SK-N-SH (cell line): ENCODE data around the gene PADI4. TPM values are rescaled to one million over a fixed set of nuclear protein-coding genes. Genes with fewer than 3 reads are reported as not detected.

Experiments
- CTCF ChIA-PET: fragments of 300-600, 350-600 bp; formaldehyde crosslinking; extraction: SDS; loops from one replicate; lab custom pipeline; 2021; lab: Yijun Ruan, JAX
- POLR2A ChIA-PET: fragments of 350-600 bp; sonication (Branson Sonifier 250); formaldehyde crosslinking; extraction: SDS; loops from one replicate; lab custom pipeline; 2020; ENCODE audit warnings: antibody characterized with exemption, inconsistent platforms; lab: Yijun Ruan, JAX
- DNase-seq: peaks from one replicate; pipeline ENCODE4 v3.0.0; 2012
- H2AFZ ChIP-seq: fragments of 200-600 bp; sonication (generic); 2 replicates; pipeline ENCODE4 v1.8.1; 2016; ENCODE audit warnings: antibody characterized with exemption, mild to moderate bottlenecking, low read depth
- H3F3A ChIP-seq: fragments of 200-600 bp; sonication (generic); replicated peaks from 2 replicates; pipeline ENCODE3; 2016; ENCODE audit warnings: antibody characterized with exemption, mild to moderate bottlenecking; ENCODE audit not compliant: insufficient read depth
- H3K27ac ChIP-seq, 2 experiments: fragments of 200-500 bp in 1 of 2; fragments of 200-600 bp in 1 of 2; sonication (Bioruptor generic) in 1 of 2; sonication (generic), shearing (Covaris generic) in 1 of 2; 2 replicates each; pipeline versions ENCODE4 v1.5.1 to v1.6.1; 2014 to 2016; ENCODE audit warnings: low read depth in 2 of 2, inconsistent platforms in 1 of 2, low read length in 1 of 2, mild to moderate bottlenecking in 1 of 2, mixed read lengths in 1 of 2
- H3K27me3 ChIP-seq: fragments of 200-600 bp; sonication (generic), shearing (Covaris generic); 2 replicates; pipeline ENCODE4 v1.6.1; 2016; ENCODE audit warnings: mixed run types; ENCODE audit not compliant: insufficient read depth
- H3K36me3 ChIP-seq, 2 experiments: fragments of 200-500 bp in 1 of 2; fragments of 200-600 bp in 1 of 2; sonication (Bioruptor generic) in 1 of 2; sonication (generic) in 1 of 2; replicated peaks in 1 of 2; 2 replicates each; pipeline versions ENCODE3 to v1.5.1; 2014 to 2016; ENCODE audit warnings: low read length in 1 of 2, mild to moderate bottlenecking in 1 of 2; ENCODE audit not compliant: insufficient read depth in 2 of 2, control insufficient read depth in 1 of 2
- H3K4me1 ChIP-seq, 2 experiments: fragments of 200-500 bp in 1 of 2; fragments of 200-600 bp in 1 of 2; sonication (Bioruptor generic) in 1 of 2; sonication (generic), shearing (Covaris generic) in 1 of 2; 2 replicates each; pipeline versions ENCODE4 v1.5.1 to v1.6.1; 2014 to 2016; ENCODE audit warnings: low read depth in 1 of 2, low read length in 1 of 2, mixed run types in 1 of 2; ENCODE audit not compliant: insufficient read depth in 2 of 2, control insufficient read depth in 1 of 2
- H3K4me2 ChIP-seq: fragments of 200-600 bp; sonication (generic), shearing (Covaris generic); 2 replicates; pipeline ENCODE4 v1.6.1; 2017; ENCODE audit warnings: mixed run types
- H3K4me3 ChIP-seq, 2 experiments: fragments of 200-500 bp in 1 of 2; fragments of 200-600 bp in 1 of 2; sonication (Bioruptor generic) in 1 of 2; sonication (generic), shearing (Covaris generic) in 1 of 2; 2 replicates each; pipeline versions ENCODE4 v1.5.1 to v1.8.1; 2014 to 2016; ENCODE audit warnings: low read depth in 2 of 2, inconsistent platforms in 1 of 2, low read length in 1 of 2, mild to moderate bottlenecking in 1 of 2, mixed read lengths in 1 of 2, moderate library complexity in 1 of 2
- H3K79me2 ChIP-seq: fragments of 200-600 bp; sonication (generic); 2 replicates; pipeline ENCODE4 v1.8.1; 2017; ENCODE audit warnings: mild to moderate bottlenecking; ENCODE audit not compliant: insufficient read depth
- H3K9ac ChIP-seq: fragments of 200-600 bp; sonication (generic); 2 replicates; pipeline ENCODE4 v1.6.1; 2017; ENCODE audit warnings: mixed run types
- H3K9me2 ChIP-seq: fragments of 200-600 bp; sonication (generic); 2 replicates; pipeline ENCODE4 v1.6.1; 2017; ENCODE audit warnings: mixed run types
- H3K9me3 ChIP-seq: fragments of 200-600 bp; sonication (generic); 2 replicates; pipeline ENCODE4 v1.6.1; 2017; ENCODE audit warnings: mixed run types, mild to moderate bottlenecking, moderate library complexity
- H4K20me1 ChIP-seq: fragments of 200-600 bp; sonication (generic); 2 replicates; pipeline ENCODE4 v1.6.1; 2017; ENCODE audit warnings: mild to moderate bottlenecking, mixed run types; ENCODE audit not compliant: insufficient read depth
- CHD2 ChIP-seq: fragments of 150-350 bp; IDR thresholded peaks from 2 replicates; pipeline ENCODE4 v1.6.1; 2018; ENCODE audit warnings: low read length; ENCODE audit not compliant: partially characterized antibody
- ELF1 ChIP-seq: IDR thresholded peaks from 2 replicates; pipeline ENCODE4 v1.4.0; 2012
- EZH2phosphoT487 ChIP-seq: fragments of 200-600 bp; sonication (generic); IDR thresholded peaks from 2 replicates; pipeline ENCODE4 v1.6.1; 2017; ENCODE audit warnings: low read depth, mixed run types, mild to moderate bottlenecking, antibody characterized with exemption, moderate library complexity, borderline replicate concordance
- GABPA ChIP-seq: IDR thresholded peaks from 2 replicates; pipeline ENCODE4 v1.4.0; 2012; ENCODE audit warnings: low read depth, mild to moderate bottlenecking
- IRF3 ChIP-seq: fragments of 150-350 bp; IDR thresholded peaks from 2 replicates; pipeline ENCODE4 v1.6.1; 2016; ENCODE audit warnings: mild to moderate bottlenecking, low read depth, low read length
- MAX ChIP-seq: IDR thresholded peaks from 2 replicates; pipeline ENCODE4 v1.4.0; 2012; ENCODE audit warnings: low read depth
- MEF2A ChIP-seq: IDR thresholded peaks from 2 replicates; pipeline ENCODE4 v1.4.0; 2012; ENCODE audit warnings: low read depth, borderline replicate concordance
- MXI1 ChIP-seq: IDR thresholded peaks from 2 replicates; pipeline ENCODE4 v1.6.1; 2012; ENCODE audit warnings: mild to moderate bottlenecking, low read depth, low read length, improper control_type of control experiment
- NFIC ChIP-seq: IDR thresholded peaks from 2 replicates; pipeline ENCODE4 v1.4.0; 2012; ENCODE audit warnings: borderline replicate concordance
- NRF1 ChIP-seq: IDR thresholded peaks from 2 replicates; pipeline ENCODE4 v1.6.1; 2012; ENCODE audit warnings: low read depth, mild to moderate bottlenecking, low read length
- POLR2AphosphoS5 ChIP-seq: IDR thresholded peaks from 2 replicates; pipeline ENCODE4 v1.6.1; 2012; ENCODE audit warnings: low read depth, low read length
- RCOR1 ChIP-seq: fragments of 150-350 bp; IDR thresholded peaks from 2 replicates; pipeline ENCODE4 v1.6.1; 2017; ENCODE audit warnings: antibody characterized with exemption, low read length
- RFX5 ChIP-seq: IDR thresholded peaks from 2 replicates; pipeline ENCODE4 v1.6.1; 2012; ENCODE audit warnings: mild to moderate bottlenecking, improper control_type of control experiment, low read length
- RXRA ChIP-seq: IDR thresholded peaks from 2 replicates; pipeline ENCODE4 v1.4.0; 2012; ENCODE audit warnings: low read depth, mild to moderate bottlenecking, borderline replicate concordance
- WGBS: methylation state at CpG from one replicate; pipeline ENCODE4 v1.1.6; 2017; ENCODE audit warnings: low lambda C conversion rate; 5-methylcytosine and 5-hydroxymethylcytosine counted together
- polyA plus RNA-seq, 3 experiments: library from polyadenylated mRNA; depleted of rRNA; stranded (reverse); fragments of >200 nt; gene quantifications; 2 replicates each; pipeline ENCODE4 v1.2.3, GENCODE V29; 2012

The PADI4 gene
- polyA plus RNA-seq (2012; rRNA removed), result not detected in 2 replicates
- polyA plus RNA-seq (2012; cell fraction: cytosol; rRNA removed), result not detected in 2 replicates
- polyA plus RNA-seq (2012; cell fraction: nucleus; rRNA removed), result 0.18 TPM in 1 of 2 replicates, not detected in the other

GRCh38 chr1:17307946-17308345 is at the start of gene PADI4:
Gene PADI4 (plus strand): TSS chr1:17308197. CDS start chr1:17308223, 26 bp downstream.
- Histone ChIP-seq H3K9me2 (no peaks in the 10 kb centered on the region), H3F3A (no peaks in the 10 kb centered on the region), H4K20me1 (no peaks in the 10 kb centered on the region), H3K9me3 (no peaks in the 10 kb centered on the region), H3K36me3 (no peaks in the 10 kb centered on the region), H2AFZ (no peak within 1 kb of the TSS), H3K9ac (no peak within 1 kb of the TSS), H3K79me2 (no peaks in the 10 kb centered on the region), H3K4me3 (no peak within 1 kb of the TSS), H3K4me2 (no peak within 1 kb of the TSS), H3K4me1 (no peaks in the 10 kb centered on the region), H3K27ac (no peak within 1 kb of the TSS), H3K27me3 (no peaks in the 10 kb centered on the region; the same call in 1 of the 2 replicates)
- no peak for DNase-seq
- WGBS, result 0% methylated on average over 1 of the region's 8 CpGs
- TF ChIP-seq ELF1 (no peak), MXI1 (no peak), MAX (no peak)
- ChIA-PET POLR2A (no interaction called here), CTCF (interaction anchor here (1.2 to 1.3 kb wide), 2 partner anchors 55 to 182 kb away, joined by 3 to 5 read pairs; no protein-coding TSS in a partner anchor)

DNA sequence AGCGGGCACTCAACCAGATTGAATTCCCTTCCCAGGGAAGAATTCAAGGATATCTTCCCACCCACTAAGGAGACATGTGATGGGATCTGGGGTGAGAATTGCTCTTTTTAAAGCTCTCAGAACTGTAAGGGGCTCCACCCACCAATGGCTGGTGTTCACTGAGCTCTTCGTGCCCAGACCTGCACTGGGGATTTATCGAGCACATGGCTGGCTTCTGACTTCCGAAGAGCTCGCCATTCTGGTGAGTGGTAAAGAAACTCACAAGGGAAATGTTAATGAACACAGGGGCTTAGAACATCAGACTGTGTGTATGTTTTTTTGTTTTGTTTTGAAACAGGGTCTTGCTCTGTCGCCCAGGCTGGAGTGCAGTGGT is 49.3 kb upstream of the PADI4 start:
- CTCF ChIA-PET, result interaction anchor here (0.9 to 3.2 kb wide), 4 partner anchors 13 to 133 kb away, joined by 4 to 17 read pairs (median 4); no protein-coding TSS in a partner anchor

More for the DNA sequence above, 49.3 kb upstream of the PADI4 start:
- 83% methylated on average over 6 of the region's 6 CpGs for WGBS
- TF ChIP-seq CHD2 (no peak), MAX (no peak), RXRA (no peak), NFIC (no peak), RCOR1 (no peak), RFX5 (no peak), MEF2A (no peak), GABPA (no peak), POLR2AphosphoS5 (no peak), EZH2phosphoT487 (no peak), MXI1 (no peak), NRF1 (no peak), IRF3 (no peak)
- no peak for DNase-seq
- no peak overlapping the region for H3K27ac ChIP-seq
- no peak overlapping the region for H3K4me3 ChIP-seq
- no peak overlapping the region for H3K9ac ChIP-seq
- H3K79me2 ChIP-seq, result no peaks in the 10 kb centered on the region
- H3K9me2 ChIP-seq, result no peaks in the 10 kb centered on the region
- POLR2A ChIA-PET, result interaction anchor here (1.2 kb wide), 1 partner anchor 20 kb away, joined by 3 read pairs; no protein-coding TSS in a partner anchor
- no peak overlapping the region for H3K4me2 ChIP-seq
- H4K20me1 ChIP-seq, result no peaks in the 10 kb centered on the region
- no peaks in the 10 kb centered on the region for H3K36me3 ChIP-seq
- no peaks in the 10 kb centered on the region for H3F3A ChIP-seq
- no peak overlapping the region for H2AFZ ChIP-seq
- H3K9me3 ChIP-seq, result no peaks in the 10 kb centered on the region
- no peaks in the 10 kb centered on the region for H3K27me3 ChIP-seq
- no peaks in the 10 kb centered on the region; a peak in 1 of 4 replicates for H3K4me1 ChIP-seq
